ENCODE measurements around the gene TMF1. TPM values are rescaled to one million over a fixed set of nuclear protein-coding genes. Genes with fewer than 3 reads are reported as not detected.

Gene TMF1
- total RNA-seq, 1 experiment from 2014 or later: 14.2 TPM

- BruUV-seq (replicated peaks): no TSS peak
- TF ChIP-seq CTCF (conservative IDR thresholded peaks at IDR 0.05; ENCODE audit: low read depth, low read length): no peak
- TF ChIP-seq EZH2 (IDR thresholded peaks at IDR 0.05; ENCODE audit: borderline replicate concordance, low read depth, low read length, poor library complexity, severe bottlenecking): no peak
- Histone ChIP-seq H3K9me3 (ENCODE audit: low read depth, low read length, poor library complexity, severe bottlenecking) (no peaks in the 10 kb centered on the region), H3K4me3 (ENCODE audit: low read depth, low read length, poor library complexity, severe bottlenecking) (no peak overlapping the region), H3K27me3 (replicated peaks; ENCODE audit: insufficient read depth, low read depth, low read length, poor library complexity) (no peaks in the 10 kb centered on the region), H3K27ac (ENCODE audit: low read depth, low read length, poor library complexity, severe bottlenecking) (no peak overlapping the region), H3K4me1 (ENCODE audit: insufficient read depth, low read length, poor library complexity, severe bottlenecking) (no peaks in the 10 kb centered on the region), H3K36me3 (ENCODE audit: insufficient read depth, low read length, poor library complexity, severe bottlenecking) (peaks cover 15% of the 10 kb centered on the region)
- DNase-seq (ENCODE audit: low spot score): no peak
- POLR2A ChIA-PET (ENCODE audit: low non-redundant PET): no interaction called here
- intact Hi-C loops (cut with micrococcal nuclease; ENCODE audit: unreplicated experiment): no loop called here
- CTCF ChIA-PET: no interaction called here
These were observed 14.0 kb upstream of the TMF1 start for GRCh38 chr3:69066121-69066520.

GRCh38 chr3:69065318-69065964 lies 13.3 kb upstream of the TMF1 start:
- no peak overlapping the region for H3K27ac ChIP-seq (ENCODE audit: low read depth, low read length, poor library complexity, severe bottlenecking)
- H3K9me3 ChIP-seq (ENCODE audit: low read depth, low read length, poor library complexity, severe bottlenecking): no peaks in the 10 kb centered on the region
- CTCF ChIA-PET: no interaction called here
- no peak overlapping the region for H3K4me3 ChIP-seq (ENCODE audit: low read depth, low read length, poor library complexity, severe bottlenecking)
- no TSS peak for BruUV-seq (replicated peaks)
- H3K36me3 ChIP-seq (ENCODE audit: insufficient read depth, low read length, poor library complexity, severe bottlenecking): peaks cover 19% of the 10 kb centered on the region
- TF ChIP-seq EZH2 (IDR thresholded peaks at IDR 0.05; ENCODE audit: borderline replicate concordance, low read depth, low read length, poor library complexity, severe bottlenecking): no peak
- no peak for TF ChIP-seq CTCF (conservative IDR thresholded peaks at IDR 0.05; ENCODE audit: low read depth, low read length)
- POLR2A ChIA-PET (ENCODE audit: low non-redundant PET): no interaction called here
- intact Hi-C loops (cut with micrococcal nuclease; ENCODE audit: unreplicated experiment): no loop called here
- DNase-seq (ENCODE audit: low spot score): no peak
- no peaks in the 10 kb centered on the region for H3K4me1 ChIP-seq (ENCODE audit: insufficient read depth, low read length, poor library complexity, severe bottlenecking)
- no peaks in the 10 kb centered on the region for H3K27me3 ChIP-seq (replicated peaks; ENCODE audit: insufficient read depth, low read depth, low read length, poor library complexity)

GRCh38 chr3:69063636-69064035 lies 11.5 kb upstream of the TMF1 start:
- DNase-seq (ENCODE audit: low spot score): no peak
- intact Hi-C loops (cut with micrococcal nuclease; ENCODE audit: unreplicated experiment): no loop called here
- ChIA-PET POLR2A (ENCODE audit: low non-redundant PET) (interaction anchor here (0.7 kb wide), 1 partner anchor 1299 kb away, joined by 15 read pairs; no protein-coding TSS in a partner anchor), CTCF (no interaction called here)
- no TSS peak for BruUV-seq (replicated peaks)
- Histone ChIP-seq H3K27ac (ENCODE audit: low read depth, low read length, poor library complexity, severe bottlenecking) (no peak overlapping the region), H3K4me3 (ENCODE audit: low read depth, low read length, poor library complexity, severe bottlenecking) (no peak overlapping the region), H3K36me3 (ENCODE audit: insufficient read depth, low read length, poor library complexity, severe bottlenecking) (peaks cover 20% of the 10 kb centered on the region), H3K27me3 (replicated peaks; ENCODE audit: insufficient read depth, low read depth, low read length, poor library complexity) (no peaks in the 10 kb centered on the region), H3K9me3 (ENCODE audit: low read depth, low read length, poor library complexity, severe bottlenecking) (no peaks in the 10 kb centered on the region), H3K4me1 (ENCODE audit: insufficient read depth, low read length, poor library complexity, severe bottlenecking) (no peaks in the 10 kb centered on the region)
- no peak for TF ChIP-seq CTCF (conservative IDR thresholded peaks at IDR 0.05; ENCODE audit: low read depth, low read length)
- TF ChIP-seq EZH2 (IDR thresholded peaks at IDR 0.05; ENCODE audit: borderline replicate concordance, low read depth, low read length, poor library complexity, severe bottlenecking): no peak

Measured in A673 (cell line).